SU-DHL-6 (cell line): ENCODE results near the gene UPB1.

Experiments used
- EZH2phosphoT487 ChIP-seq: fragments of 200-600 bp; sonication (generic), shearing (Covaris generic); conservative IDR thresholded peaks from 2 replicates; pipeline ENCODE4 v1.6.1; 2018; ENCODE audit warnings: mild to moderate bottlenecking, antibody characterized with exemption, low read length, moderate library complexity, mixed read lengths
- TF ChIP-seq, protein P1 (sequence below): fragments of 200-600 bp; sonication (generic); IDR thresholded peaks from one replicate; pipeline ENCODE4 v1.5.1; 2017; ENCODE audit warnings: antibody characterized with exemption, mild to moderate bottlenecking, low read length, moderate library complexity; ENCODE audit not compliant: insufficient read depth, poor library complexity, severe bottlenecking

DNA sequence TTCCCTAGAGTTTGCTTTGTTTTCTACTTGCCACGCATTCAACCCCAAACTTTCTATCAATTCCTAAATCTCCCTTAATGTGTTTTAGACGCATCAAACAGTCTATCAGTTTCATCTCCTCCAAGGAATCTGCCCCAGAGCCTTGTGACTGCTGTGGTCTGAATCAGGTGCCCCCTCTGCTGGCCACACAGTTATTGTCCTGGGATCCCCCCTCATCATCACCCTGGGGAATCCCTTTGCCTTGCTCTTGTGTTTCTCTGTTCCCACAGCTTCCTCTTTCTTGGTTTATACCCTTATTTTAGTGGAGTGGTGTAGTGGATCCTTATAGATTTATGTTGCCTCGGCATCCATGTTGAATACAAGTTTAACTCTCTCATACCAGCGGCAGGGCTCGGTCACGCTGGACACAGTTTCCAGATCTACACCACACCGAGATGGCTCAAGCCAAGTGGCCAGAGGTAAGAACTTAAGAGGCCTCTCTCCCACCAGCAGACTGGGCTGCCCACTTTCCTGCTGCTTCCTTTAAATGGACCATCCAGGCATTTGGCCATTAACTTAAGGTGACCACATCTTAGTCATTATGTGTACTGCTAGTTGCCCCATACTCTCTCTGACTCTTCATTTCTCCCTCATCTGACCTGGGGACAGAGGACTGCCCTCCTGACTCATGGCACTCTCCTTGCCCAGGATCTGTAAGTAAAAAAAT is 8.2 kb downstream of the UPB1 start:
- TF ChIP-seq, protein P1, sequence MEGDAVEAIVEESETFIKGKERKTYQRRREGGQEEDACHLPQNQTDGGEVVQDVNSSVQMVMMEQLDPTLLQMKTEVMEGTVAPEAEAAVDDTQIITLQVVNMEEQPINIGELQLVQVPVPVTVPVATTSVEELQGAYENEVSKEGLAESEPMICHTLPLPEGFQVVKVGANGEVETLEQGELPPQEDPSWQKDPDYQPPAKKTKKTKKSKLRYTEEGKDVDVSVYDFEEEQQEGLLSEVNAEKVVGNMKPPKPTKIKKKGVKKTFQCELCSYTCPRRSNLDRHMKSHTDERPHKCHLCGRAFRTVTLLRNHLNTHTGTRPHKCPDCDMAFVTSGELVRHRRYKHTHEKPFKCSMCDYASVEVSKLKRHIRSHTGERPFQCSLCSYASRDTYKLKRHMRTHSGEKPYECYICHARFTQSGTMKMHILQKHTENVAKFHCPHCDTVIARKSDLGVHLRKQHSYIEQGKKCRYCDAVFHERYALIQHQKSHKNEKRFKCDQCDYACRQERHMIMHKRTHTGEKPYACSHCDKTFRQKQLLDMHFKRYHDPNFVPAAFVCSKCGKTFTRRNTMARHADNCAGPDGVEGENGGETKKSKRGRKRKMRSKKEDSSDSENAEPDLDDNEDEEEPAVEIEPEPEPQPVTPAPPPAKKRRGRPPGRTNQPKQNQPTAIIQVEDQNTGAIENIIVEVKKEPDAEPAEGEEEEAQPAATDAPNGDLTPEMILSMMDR: peak; percentile 83
- no peak for TF ChIP-seq EZH2phosphoT487
